Urothelium cell line (cell line): ENCODE results near the gene SUPT5H.

Experiments used
- DNase-seq: peaks from one replicate; pipeline ENCODE4 v3.0.0; 2011; ENCODE audit warnings: low spot score, mixed read lengths
- FAIRE-seq: peaks from 2 replicates; lab custom pipeline; 2011; peaks lifted over from hg19 to GRCh38; lab: Jason Lieb, UNC

SUPT5H gene

DNA sequence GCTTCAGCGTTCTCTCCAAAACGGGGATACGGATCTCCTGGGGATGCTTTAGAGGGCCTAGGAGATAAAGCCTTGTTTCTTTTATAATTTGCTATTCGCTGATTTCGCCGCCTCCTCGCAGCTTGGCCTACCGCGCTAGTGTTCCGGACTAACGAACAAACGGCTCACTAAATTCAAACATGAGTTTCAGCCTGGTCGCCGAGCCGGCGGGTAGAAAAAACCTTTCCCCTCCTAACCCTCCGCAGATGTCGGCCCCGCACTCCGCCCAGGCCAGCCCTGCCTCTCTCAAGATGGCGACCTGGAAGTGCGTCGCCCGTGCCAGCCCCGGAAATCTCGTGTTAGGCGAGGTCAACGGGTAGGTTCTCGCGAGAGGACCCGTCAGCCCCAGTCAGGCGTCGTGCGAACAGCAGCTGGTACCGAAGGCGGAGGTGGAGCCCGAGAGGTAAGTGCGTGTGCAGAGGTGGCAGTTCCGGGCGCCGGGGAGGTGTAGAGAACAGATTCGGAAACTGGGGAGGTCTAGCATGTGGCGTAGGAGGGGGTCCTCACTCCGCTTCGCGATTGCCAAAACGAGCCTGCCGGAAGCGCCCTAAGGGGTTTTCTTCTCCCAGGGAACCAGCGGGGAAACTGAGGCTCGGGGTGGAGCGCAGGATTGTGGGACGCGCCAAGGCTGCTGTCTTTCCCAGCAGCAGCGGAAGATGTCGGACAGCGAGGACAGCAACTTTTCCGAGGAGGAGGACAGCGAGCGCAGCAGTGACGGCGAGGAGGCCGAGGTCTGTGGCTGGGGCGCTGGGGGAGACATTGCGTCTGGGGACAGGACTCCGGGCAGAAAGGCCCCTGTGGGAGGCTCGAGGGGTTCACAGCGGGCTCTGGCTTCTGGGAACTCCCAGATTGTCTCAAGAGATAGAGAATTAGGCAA is at the start of gene SUPT5H:
Gene SUPT5H, plus strand, starts transcription at position 387 of the 916 bp plus-strand sequence. Its CDS starts 309 bp downstream, at position 696.
- peak; percentile 99 for DNase-seq
- FAIRE-seq = peak; percentile 85

DNA sequence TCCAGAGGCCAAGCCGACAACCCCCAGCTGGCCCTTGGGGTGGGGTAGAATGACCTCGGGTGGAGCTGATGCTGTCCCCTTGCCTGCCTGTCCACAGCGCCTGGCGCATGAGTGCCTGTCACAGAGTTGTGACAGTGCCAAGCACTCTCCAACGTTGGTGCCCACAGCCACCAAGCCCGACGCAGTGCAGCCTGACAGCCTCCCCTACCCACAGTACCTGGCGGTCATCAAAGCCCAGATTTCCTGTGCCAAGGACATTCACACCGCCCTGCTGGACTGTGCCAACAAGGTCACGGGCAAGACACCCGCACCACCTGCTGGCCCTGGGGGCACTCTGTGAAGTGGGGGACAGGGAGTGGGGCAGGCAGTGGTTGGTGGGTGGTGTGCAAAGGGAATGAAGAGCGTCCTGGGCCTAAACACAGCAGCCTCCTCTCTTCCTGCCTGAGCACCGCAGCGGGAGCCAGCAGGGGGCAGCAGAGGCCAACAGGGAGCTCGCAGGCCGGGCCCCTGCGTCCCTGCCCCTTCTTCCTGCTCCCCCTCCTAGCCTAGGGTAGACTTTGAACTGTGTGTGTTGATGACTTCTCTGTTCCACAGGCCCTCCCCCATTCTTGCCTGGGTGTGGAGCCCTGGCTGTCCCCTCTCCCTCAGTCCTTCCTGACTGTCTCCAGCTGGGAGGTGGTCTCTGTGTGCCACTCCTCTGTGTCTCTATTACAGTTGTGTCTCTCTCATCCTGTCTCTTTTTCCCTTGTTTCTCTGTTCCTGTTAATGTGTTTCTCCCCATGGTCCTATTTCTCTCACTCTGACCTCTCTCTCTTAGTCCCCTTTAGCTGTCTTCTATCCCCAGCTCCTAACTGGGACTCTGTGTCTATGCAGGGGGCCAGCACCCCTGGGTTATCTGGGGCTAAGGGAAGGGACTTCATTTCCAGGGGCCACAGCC is 47.8 kb upstream of the SUPT5H start:
- FAIRE-seq (no peak), DNase-seq (peak; percentile 76)

DNA sequence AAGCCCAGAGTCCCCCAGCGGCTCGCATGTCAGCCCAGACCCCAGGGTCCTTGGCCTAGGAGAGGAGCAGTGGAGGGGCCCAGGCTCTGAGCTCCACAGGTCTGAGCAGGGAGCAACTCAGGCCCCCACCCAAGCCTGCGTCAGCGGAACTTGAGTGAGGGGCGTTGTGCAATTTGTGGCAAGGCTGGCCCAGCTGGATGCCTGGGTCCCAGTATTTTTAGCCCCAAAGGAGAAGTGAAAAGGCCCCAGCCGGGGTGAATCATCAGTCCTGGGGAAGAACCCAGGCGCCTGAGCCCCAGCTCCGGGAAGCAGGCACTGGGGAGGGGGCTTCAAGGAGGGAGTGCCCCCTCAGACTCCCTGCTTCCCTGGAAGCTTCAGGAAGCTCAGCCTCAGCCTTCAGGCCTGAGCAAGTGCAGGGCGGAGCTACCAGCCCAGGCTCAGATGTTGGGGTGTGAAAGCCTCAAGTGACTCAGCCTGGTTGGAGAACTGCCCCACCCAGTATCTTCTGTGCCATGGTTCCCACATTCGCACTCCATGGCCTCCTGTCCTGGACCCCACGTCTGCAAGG is 47.0 kb upstream of the SUPT5H start:
- no peak for FAIRE-seq
- DNase-seq = no peak

DNA sequence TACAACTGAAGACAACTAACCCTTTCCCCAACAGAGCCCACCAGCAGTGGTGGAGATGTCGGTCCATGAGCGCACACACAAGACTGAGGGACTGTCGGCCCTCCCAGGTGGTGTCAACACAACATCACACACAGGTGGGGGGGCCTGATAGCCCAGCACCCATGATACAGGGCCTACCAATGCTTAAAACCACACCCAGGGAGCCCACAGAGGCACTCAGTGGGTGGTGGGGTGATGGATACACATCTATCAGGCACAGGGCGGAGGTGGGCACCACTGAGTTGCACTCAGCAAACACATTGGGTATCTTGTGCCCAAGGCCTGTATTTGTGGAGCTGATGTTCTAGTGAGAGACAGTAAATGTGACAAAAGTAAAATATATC is 45.7 kb upstream of the SUPT5H start:
- DNase-seq = no peak
- no peak for FAIRE-seq

DNA sequence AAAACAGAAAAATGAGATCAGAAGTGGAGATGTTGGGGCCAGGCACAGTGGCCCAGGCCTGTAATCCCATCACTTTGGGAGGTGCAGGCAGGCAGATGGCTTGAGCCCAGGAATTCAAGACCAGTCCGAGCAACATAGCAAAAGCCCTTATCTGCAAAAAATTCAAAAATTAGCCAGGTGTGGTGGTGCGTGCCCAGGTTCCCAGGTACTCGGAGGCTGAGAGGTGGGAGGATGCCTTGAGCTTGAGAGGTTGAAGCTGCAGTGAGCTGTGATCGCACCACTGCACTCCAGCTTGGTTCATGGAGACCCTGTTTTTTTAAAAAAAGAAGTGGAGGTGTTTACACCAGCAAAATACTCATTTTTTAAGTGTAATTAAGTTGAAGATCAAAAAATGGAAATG is 45.3 kb upstream of the SUPT5H start:
- FAIRE-seq = no peak
- no peak for DNase-seq

DNA sequence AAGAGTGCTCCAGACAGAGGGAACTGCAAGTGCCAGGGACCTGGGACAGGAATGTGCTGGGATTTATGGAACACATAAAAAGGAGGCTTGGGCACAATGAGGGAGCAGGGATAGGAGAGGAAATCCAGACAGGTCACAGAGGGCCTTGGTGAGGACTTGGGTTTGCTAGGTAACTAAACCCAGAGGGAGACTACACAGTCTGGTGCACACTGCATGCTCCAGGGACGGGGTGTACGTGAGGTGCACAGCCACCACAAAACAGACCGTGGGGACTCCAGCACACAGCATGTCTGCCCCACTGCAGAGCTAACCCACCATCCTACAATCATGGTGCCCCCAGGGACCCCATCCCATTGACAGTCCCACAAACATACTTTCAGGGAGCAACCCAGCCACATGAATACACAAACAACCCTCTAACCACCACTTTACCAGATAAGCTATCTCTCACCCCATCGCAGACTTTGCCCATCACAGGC is 44.3 kb upstream of the SUPT5H start:
- DNase-seq = no peak
- FAIRE-seq = no peak

DNA sequence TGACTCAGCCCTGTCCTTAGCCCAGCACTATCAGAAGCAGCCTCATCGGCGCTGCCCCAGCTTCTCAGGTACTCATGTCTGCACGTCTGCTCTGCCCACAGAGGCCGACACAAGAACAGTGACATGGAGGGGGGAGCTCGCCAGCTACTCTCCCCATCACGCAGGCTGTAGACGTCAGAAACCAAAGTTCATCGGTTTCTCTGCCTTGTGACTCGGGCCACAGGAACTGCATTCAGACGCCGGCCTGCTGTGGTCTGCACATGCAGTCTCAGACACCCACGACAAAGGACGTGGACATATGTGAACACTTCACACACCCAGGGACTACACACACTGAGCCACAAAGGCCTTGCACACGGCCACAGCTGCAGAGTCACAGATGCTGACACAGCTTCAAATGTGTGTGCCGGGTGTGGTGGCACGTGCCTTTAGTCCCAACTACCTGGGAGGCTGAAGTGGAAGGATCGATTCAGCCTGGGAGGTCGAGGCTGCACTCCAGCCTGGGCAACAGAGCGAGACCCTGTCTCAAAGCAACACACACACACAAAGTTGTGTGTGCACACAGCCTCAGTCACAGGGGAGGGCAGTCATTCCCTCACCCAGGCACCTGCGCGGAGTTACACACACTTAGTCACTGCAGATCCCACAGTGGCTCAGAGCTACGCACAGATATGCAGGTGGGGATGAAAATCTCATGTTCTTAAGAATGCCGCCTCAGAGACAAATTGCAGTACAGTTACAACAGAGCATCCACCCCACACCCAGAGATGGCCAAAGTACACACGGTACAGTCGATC is 43.6 kb upstream of the SUPT5H start:
- FAIRE-seq = no peak
- DNase-seq = no peak

DNA sequence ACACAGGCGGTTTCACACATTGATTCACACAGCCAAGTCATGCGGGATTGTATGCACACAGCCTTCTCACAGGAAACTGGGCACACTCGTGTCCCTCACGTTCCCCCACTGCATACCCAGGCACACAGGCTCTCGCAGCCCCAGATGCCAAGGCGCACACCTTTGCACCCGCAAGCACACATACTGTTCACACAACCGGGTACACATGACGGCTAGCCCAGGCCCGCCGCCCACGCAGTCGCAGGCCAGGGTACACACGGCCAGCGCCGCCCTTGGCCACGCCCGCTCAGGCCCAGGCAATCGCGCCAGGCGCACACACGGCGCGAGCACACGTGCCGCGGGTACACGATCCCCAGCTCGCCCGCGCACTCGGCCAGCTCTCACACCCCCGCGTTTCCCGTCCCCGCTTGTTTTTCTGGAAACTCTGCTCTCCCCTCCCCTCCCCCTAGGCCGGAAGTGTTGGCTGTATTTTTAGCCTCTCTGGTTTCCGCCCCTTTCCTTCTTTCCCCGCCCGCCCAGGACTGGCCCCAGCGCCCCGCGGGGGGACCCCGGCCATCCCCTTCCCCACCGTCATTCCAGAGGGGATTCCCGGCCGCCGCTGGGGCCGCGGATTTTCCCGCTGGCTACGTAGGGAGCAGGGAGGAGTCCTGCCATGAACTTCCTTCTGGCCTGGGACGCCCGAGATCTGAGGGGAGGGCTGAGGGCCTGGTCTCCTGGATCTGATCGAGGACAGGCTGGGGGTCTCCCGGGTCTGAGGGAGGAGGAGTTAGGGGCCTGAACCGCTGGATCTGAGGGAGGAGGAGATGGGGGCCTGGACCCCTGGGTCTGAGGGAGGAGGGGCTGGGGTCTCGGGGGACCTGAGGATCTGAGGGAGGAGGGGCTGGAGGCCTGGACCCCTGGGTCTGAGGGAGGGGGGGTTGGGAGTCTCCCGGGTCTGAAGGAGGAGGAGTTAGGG is 42.8 kb upstream of the SUPT5H start:
- peak; percentile 80 for DNase-seq

DNA sequence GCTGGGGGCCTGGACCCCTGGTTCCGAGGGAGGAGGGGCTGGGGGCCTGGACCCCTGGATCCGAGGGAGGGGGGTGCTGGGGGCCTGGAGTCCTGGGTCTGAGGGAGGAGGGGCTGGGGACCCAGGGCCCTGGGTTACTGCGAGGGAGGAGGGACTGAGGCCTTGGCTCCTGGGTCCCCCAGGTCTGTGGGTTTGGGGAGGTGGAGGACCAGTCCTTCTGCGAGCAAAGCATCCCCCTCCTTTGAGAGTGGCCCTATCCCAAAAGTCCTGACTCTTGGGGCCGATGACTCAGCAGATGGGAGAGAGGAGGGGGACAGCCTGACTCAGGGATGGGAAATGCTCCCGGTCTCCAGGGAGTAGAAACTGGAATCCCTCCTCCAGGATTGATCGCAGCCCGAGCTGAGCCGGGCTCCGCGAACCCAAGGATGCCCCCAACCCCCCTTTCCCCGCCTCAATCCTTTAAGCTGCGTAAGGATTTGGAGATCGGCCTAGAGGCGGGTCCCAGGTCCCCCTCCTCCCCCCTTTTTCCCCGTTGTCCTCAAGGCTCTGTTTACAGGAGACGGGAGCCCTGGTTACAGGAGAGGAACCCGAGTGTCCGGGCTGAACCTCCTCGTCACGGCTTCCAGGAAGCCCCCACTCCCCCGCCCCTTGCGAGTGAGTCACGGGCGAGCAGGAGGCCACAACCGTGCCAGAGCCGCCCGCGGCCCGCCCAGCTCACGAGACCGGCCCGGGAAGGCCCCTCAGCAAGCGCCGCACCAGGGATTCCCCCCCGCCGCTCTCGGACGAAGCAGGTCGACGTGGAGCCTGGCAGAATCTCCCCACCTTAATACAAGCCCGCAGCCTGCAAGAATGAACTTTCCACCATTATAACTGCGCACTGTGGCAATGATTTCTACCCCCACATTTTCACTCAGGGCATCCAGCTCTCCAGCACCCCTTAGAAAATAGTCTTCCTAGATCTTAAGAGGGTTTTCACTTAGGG is 41.8 kb upstream of the SUPT5H start:
- DNase-seq (peak; percentile 87), FAIRE-seq (no peak)

More for the DNA sequence above, 42.8 kb upstream of the SUPT5H start:
- FAIRE-seq = no peak

DNA sequence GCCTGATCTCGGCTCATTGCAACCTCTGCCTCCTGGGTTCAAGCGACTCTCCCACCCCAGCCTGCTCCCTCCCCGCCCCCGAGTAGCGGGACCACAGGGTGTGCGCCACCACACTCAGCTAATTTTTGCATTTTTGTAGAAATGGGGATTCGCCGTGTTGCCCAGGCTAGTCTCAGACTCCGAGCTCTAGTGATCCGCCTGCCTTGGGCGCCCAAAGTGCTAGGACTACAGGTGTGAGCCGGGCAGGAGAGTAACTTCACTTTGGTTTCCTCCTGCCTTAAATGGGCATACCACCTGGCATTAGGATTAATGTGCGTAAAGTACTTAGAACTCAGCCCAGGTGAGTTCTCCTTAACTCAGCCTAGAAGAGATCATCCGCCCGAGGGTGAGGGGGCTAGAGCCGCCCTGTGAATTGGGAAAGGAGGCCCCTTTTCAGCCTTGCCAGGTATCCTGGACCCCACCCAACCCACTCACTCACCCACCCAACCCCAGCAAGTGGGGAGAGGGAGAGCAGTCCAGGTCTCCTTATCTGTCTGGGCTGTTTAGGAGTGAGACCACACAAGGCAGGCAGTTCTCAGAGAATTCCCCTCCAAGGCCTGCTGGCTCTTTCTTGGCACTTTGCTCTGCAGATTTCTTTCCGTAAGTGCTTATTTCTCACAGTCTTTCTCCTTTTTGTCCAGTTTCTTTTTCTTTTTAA is 40.0 kb upstream of the SUPT5H start:
- FAIRE-seq (no peak), DNase-seq (no peak)

DNA sequence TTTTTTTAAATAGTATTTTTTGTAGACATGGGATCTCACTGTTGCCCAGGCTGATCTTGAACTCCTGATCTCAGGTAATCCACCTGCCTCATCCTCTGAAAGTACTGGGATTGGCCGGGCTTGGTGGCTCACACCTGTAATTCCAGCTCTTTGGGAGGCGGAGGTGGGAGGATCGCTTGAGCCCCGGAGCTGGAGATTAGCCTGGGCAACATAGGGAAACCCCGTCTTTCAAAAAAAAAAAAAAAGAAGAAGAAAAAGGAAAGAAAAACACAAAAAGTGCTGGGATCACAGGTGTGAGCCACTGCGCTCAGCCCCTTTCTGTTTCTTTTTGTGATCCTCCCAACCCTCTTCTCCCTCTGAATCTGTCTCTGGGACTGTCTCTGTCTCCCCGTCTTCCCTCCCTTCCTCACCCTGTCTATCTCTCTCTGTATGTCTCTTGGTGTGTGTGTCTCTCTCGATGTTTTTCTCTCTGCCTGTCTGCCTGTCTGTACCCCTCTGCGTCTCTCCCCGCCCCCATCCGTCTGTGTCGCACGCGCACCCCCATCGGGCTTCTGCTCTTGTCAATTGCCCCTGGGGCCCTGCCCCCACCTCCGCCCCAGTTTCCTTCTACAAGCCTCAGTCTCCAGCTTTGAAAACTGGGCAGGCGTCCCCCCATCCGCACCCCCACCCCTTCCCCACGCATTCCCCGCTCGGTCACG is 39.3 kb upstream of the SUPT5H start:
- DNase-seq = no peak
- FAIRE-seq = no peak

DNA sequence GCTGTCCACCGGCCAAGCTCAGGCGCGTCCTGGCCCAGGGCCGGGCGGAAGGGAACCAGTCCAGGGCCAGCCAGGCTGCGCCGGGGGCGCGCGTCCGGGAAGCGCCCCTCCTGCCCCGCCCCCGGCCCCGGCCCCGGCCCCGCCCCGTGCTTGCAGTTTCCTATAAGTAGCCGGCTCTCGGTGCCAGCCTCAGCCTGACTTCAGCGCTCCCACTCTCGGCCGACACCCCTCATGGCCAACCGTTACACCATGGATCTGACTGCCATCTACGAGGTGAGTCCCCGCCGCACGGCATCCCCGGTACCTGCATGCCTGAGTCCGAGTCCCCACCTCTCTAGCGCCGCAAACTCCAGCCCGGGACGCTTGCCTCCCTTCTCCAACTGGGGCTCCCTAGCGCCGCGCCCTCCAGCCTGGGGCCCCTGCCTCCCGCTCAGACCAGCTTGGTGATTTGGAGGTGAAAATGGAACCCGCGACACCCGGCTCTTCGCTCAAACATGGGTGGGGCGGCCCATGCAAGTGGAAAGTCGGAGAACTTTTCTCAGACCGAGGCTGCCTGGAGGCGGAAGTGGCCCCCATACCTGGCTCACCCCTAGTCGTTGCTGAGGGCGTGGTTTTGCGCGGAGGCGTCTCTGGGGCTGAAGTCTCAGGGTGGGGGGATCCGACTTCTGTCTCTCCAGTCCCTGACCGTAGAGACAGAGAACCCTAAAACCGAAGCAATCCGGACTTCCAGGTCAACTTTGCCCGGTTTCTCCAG is 38.5 kb upstream of the SUPT5H start, which contains the start of gene ZFP36:
Gene ZFP36, plus strand, starts transcription at position 192 of the 754 bp plus-strand sequence. Its CDS starts 58 bp downstream, at position 250.
- DNase-seq (peak; percentile 88), FAIRE-seq (peak; percentile 27)

DNA sequence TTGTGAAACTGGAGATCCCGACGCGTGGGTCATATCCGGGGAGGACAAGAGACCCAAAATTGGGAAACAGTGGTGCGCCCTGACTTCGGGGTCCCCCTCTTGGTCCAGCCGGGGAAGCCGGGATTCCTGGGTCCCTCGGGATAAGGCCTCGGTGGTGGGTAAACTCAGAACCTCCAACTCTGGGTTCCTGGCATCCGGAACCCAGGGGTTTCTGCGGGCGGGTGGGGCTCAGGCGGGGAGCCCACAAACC is 38.0 kb upstream of the SUPT5H start:
- FAIRE-seq = no peak
- no peak for DNase-seq

DNA sequence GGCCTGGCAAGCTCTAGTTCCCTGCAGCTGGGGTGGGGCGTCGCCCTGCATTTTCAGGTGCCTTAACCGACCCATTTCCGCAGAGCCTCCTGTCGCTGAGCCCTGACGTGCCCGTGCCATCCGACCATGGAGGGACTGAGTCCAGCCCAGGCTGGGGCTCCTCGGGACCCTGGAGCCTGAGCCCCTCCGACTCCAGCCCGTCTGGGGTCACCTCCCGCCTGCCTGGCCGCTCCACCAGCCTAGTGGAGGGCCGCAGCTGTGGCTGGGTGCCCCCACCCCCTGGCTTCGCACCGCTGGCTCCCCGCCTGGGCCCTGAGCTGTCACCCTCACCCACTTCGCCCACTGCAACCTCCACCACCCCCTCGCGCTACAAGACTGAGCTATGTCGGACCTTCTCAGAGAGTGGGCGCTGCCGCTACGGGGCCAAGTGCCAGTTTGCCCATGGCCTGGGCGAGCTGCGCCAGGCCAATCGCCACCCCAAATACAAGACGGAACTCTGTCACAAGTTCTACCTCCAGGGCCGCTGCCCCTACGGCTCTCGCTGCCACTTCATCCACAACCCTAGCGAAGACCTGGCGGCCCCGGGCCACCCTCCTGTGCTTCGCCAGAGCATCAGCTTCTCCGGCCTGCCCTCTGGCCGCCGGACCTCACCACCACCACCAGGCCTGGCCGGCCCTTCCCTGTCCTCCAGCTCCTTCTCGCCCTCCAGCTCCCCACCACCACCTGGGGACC is 37.6 kb upstream of the SUPT5H start:
- no peak for FAIRE-seq
- DNase-seq = no peak

DNA sequence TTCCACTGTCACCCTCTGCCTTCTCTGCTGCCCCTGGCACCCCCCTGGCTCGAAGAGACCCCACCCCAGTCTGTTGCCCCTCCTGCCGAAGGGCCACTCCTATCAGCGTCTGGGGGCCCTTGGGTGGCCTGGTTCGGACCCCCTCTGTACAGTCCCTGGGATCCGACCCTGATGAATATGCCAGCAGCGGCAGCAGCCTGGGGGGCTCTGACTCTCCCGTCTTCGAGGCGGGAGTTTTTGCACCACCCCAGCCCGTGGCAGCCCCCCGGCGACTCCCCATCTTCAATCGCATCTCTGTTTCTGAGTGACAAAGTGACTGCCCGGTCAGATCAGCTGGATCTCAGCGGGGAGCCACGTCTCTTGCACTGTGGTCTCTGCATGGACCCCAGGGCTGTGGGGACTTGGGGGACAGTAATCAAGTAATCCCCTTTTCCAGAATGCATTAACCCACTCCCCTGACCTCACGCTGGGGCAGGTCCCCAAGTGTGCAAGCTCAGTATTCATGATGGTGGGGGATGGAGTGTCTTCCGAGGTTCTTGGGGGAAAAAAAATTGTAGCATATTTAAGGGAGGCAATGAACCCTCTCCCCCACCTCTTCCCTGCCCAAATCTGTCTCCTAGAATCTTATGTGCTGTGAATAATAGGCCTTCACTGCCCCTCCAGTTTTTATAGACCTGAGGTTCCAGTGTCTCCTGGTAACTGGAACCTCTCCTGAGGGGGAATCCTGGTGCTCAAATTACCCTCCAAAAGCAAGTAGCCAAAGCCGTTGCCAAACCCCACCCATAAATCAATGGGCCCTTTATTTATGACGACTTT is 36.8 kb upstream of the SUPT5H start:
- DNase-seq (no peak), FAIRE-seq (no peak)
